Mucosa of descending colon (tissue), 3 donors: Measurements from ENCODE around the gene FIZ1. TPM values are rescaled to one million over a fixed set of nuclear protein-coding genes. Genes with fewer than 3 reads are reported as not detected.

ENCODE experiments used
- ATAC-seq: fragments of 200-7000 bp; cut with Tn5 transposase; one replicate; pipeline ENCODE4 v1.9.1; 2020; ENCODE audit warnings: mild to moderate bottlenecking, moderate library complexity
- DNase-seq, 3 donors: peaks; one replicate each; pipeline ENCODE4 v3.0.0-alpha.2; 2020
- H3K36me3 ChIP-seq: fragments of 200-600 bp; one replicate; pipeline ENCODE4 v1.8.0; 2021; ENCODE audit warnings: low read depth, mild to moderate bottlenecking
- H3K4me1 ChIP-seq: fragments of 200-600 bp; one replicate; pipeline ENCODE4 v1.8.0; 2021; ENCODE audit warnings: low read depth, mild to moderate bottlenecking
- H3K4me3 ChIP-seq: fragments of 200-600 bp; one replicate; pipeline ENCODE4 v1.8.0; 2021; ENCODE audit warnings: mild to moderate bottlenecking
- H3K9me3 ChIP-seq: fragments of 200-600 bp; one replicate; pipeline ENCODE4 v1.8.0; 2021; ENCODE audit warnings: mild to moderate bottlenecking
- intact Hi-C, 2 donors: fragments of 100-400 bp; cut with DNase I in 1 of 2; cut with micrococcal nuclease in 1 of 2; formaldehyde crosslinking; loops; one replicate each; pipeline versions ENCODE4 v1.11.0 to v1.11.1; 2022; cut with DNase I, micrococcal nuclease
- total RNA-seq, 3 donors: library from RNA; stranded (reverse); fragmentation: NEBNext Ultra II Directional in 2 of 3; extraction: Animal tissue kit (Norgen Biotek cat#: 25700) in 2 of 3; gene quantifications; one replicate each; pipeline versions ENCODE4 v1.2.1 to v1.2.4, GENCODE V29; 2021 to 2023
- TF ChIP-seq, protein P1 (sequence below): fragments of 200-600 bp; IDR thresholded peaks from one replicate; pipeline ENCODE4 v1.8.0; 2022; ENCODE audit warnings: antibody characterized with exemption, mild to moderate bottlenecking
- donor health status: DM: no; HTN: no; CAD: no; lungs with moderate emphysema.
- donor health status: DM: no; HTN: no; CAD: no.
- donor health status: DM: no; HTN: yes; CAD: no.

The FIZ1 gene
- total RNA-seq, 3 donors from 2014 or later = 15.7 to 20.3 (median 20.0) TPM

DNA sequence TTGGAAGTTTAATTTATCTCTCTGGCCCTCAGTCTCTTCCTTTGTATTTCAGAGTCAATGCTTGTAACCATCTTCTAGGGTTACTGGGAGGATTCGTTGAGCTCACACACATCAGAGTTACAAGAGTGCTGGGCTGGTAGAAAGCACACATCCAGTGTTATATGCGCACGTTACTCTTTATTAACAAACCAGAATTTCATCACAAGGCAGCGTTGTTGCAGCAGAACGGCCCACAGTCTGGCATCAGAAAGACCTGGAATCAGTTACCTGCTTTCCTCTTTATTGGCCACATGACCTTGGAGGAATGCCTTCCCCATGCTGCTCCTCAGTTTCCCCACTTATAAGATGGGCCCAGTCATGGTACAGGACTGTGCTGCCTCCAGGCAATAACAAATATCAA, 10.0 kb upstream of the FIZ1 start:
- ATAC-seq = no peak
- Histone ChIP-seq H3K36me3 (no peaks in the 10 kb centered on the region), H3K4me1 (peaks cover 21% of the 10 kb centered on the region), H3K9me3 (no peaks in the 10 kb centered on the region), H3K4me3 (no peak overlapping the region)
- no peak for DNase-seq
- intact Hi-C loops = no loop called here
- TF ChIP-seq, protein P1, sequence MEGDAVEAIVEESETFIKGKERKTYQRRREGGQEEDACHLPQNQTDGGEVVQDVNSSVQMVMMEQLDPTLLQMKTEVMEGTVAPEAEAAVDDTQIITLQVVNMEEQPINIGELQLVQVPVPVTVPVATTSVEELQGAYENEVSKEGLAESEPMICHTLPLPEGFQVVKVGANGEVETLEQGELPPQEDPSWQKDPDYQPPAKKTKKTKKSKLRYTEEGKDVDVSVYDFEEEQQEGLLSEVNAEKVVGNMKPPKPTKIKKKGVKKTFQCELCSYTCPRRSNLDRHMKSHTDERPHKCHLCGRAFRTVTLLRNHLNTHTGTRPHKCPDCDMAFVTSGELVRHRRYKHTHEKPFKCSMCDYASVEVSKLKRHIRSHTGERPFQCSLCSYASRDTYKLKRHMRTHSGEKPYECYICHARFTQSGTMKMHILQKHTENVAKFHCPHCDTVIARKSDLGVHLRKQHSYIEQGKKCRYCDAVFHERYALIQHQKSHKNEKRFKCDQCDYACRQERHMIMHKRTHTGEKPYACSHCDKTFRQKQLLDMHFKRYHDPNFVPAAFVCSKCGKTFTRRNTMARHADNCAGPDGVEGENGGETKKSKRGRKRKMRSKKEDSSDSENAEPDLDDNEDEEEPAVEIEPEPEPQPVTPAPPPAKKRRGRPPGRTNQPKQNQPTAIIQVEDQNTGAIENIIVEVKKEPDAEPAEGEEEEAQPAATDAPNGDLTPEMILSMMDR = no peak

DNA sequence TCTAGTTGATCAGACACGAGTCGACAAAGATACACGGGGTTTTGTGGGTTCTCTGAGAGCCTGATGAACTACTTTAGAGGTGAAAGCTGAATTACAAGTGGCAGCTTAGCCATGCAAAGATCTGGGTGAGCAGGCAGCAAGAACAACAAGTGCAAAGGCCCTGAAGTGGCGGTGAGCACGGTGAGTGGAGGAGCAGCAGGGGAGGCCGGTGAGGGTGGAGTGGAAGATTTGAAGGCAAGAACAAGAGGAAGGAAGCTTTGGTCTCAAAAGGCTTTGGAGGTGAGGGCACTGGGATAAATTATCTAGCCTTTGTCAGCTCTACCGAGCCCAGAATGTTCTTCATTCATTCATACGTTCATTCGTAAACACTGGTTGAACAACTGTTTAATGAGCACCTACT, 7.5 kb upstream of the FIZ1 start:
- intact Hi-C loops = no loop called here
- no peaks in the 10 kb centered on the region for H3K9me3 ChIP-seq
- peaks cover 32% of the 10 kb centered on the region for H3K4me1 ChIP-seq
- TF ChIP-seq, protein P1 = no peak
- no peaks in the 10 kb centered on the region for H3K36me3 ChIP-seq
- H3K4me3 ChIP-seq = no peak overlapping the region
- DNase-seq (no peak), ATAC-seq (no peak)

DNA sequence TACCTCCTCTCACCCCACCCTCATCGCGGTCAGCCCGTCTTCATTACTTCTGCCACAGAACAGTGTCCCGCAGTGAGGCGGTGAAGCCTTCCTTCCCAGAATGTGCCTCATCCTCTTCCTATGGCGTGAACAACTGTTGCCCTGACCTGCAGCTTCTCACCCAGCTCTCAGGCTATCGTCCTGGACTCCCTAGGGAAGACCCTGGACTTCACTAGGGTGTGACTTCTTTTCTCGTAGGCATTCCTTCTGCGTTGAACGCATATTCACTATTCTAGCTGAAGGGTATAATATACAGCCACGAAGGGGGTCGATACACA, 7.1 kb upstream of the FIZ1 start:
- no peaks in the 10 kb centered on the region for H3K36me3 ChIP-seq
- ATAC-seq (no peak), DNase-seq (no peak)
- H3K4me1 ChIP-seq = peaks cover 32% of the 10 kb centered on the region
- intact Hi-C loops = no loop called here
- H3K4me3 ChIP-seq = no peak overlapping the region
- H3K9me3 ChIP-seq = no peaks in the 10 kb centered on the region
- TF ChIP-seq, protein P1 = no peak

DNA sequence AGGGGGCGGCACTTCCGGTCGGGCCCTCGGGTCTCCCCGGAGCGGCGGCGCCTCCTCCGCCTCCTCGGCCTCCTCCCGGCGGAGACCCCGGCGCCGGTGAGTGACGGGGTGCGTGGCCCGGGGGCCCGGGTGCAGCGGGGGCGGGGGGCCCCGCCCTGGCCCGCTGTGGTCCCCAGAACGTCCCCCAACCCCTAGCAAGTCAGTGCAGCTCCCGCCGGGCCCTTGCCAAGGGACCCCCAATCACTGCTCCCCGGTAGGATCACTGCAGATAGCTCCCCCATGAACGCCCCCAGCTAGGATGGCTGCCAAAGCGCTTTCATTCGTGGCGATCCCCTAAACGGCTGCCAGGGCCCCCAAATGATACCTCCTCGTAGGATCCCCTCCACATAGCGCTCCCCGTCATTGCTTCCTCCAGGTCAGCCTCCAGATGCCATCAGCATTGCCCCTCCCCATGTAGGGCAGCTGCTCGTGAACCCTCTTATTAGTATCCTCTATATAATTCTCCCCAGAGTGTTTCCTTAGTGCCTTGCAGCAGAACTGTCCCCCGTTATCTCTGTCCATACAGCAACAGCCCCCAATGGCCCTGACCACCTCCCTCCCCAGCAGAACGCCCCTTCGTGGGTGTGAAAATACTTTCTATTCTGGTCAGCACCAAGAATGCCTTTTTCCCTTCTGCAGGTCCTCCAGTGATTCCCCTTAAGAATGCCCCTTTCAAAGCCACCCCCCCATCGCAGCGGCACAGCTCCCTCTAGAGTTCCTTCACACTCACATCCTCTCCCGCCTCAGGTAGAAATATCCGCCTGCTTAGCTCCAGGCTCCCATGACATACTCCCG, 6.5 kb upstream of the FIZ1 start, which contains the start of gene ZNF865:
Gene ZNF865 (plus strand): TSS at position 11 of the 834 bp plus-strand sequence. CDS start 7,972 bp downstream, outside the sequence.
- TF ChIP-seq, protein P1 = peak; percentile 45
- no peaks in the 10 kb centered on the region for H3K9me3 ChIP-seq
- H3K4me1 ChIP-seq = peaks cover 37% of the 10 kb centered on the region
- H3K4me3 ChIP-seq = peak within 1 kb of the TSS; percentile 74
- intact Hi-C loops = no loop called here
- no peaks in the 10 kb centered on the region for H3K36me3 ChIP-seq
- ATAC-seq (peak; percentile 65), DNase-seq (peak; percentile 79 to 85 (median 79))

DNA sequence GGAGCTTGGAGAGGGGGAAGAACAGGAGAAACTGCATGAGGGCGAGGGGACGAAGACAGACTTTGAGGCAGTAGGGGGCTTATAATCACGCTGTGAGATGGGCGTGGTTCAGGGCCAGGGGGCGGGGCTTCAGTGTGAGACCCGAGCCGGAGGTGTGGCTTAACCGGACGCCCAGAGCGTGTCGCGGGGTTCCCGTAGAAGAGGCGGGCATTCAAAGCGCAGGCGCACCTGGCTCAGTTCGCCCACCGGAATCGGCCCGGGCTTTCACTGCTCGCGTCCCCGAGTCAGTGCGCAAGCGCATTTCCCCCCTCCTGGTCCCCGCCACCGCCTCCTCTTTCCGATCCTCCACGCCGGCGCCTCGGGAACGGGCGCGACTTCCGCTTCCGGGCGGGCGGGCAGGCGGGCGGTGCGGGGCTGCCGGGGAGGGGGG, 5.9 kb upstream of the FIZ1 start:
- peak; percentile 96 to 99 (median 97) for DNase-seq
- intact Hi-C loops = no loop called here
- peak overlapping the region; percentile 74 for H3K4me3 ChIP-seq
- peak; percentile 85 for ATAC-seq
- H3K4me1 ChIP-seq = peaks cover 38% of the 10 kb centered on the region
- TF ChIP-seq, protein P1 = no peak
- no peaks in the 10 kb centered on the region for H3K36me3 ChIP-seq
- H3K9me3 ChIP-seq = no peaks in the 10 kb centered on the region
